Tibial nerve (tissue), 4 donors: Measurements from ENCODE around the gene STRN3.

Source experiments
- CTCF ChIP-seq, 5 experiments: fragments of 200-600 bp in 3 of 5; fragments of 450-650 bp in 2 of 5; sonication (generic) in 3 of 5; IDR thresholded peaks; one replicate each; pipeline ENCODE4 v1.5.1; 2016 to 2019; ENCODE audit warnings: antibody characterized with exemption in 5 of 5, mild to moderate bottlenecking in 3 of 5, moderate library complexity in 2 of 5
- EP300 ChIP-seq, 2 donors: sonication (generic); formaldehyde crosslinking; IDR thresholded peaks; one replicate each; pipeline ENCODE4 v1.6.1; 2017; ENCODE audit warnings: antibody characterized with exemption in 2 of 2, mild to moderate bottlenecking in 1 of 2
- POLR2A ChIP-seq, 2 donors: fragments of 450-650 bp; IDR thresholded peaks; one replicate each; pipeline ENCODE4 v1.6.1; 2017; ENCODE audit warnings: antibody characterized with exemption in 2 of 2, mild to moderate bottlenecking in 2 of 2, moderate library complexity in 2 of 2

- no peak for TF ChIP-seq CTCF (IDR thresholded peaks at IDR 0.05)
- TF ChIP-seq POLR2A (IDR thresholded peaks at IDR 0.05), result no peak
- TF ChIP-seq EP300 (IDR thresholded peaks at IDR 0.05), result no peak
Observed at GRCh38 chr14:30966415-30967363, 59.5 kb downstream of the STRN3 start.
